Measurements from ENCODE around the gene USP16.
"Not testable (repeated sequence)": the region's sequence is repeated elsewhere in the genome, so short reads cannot be mapped to it uniquely, and the experiment has no call there.

USP16 gene

DNA sequence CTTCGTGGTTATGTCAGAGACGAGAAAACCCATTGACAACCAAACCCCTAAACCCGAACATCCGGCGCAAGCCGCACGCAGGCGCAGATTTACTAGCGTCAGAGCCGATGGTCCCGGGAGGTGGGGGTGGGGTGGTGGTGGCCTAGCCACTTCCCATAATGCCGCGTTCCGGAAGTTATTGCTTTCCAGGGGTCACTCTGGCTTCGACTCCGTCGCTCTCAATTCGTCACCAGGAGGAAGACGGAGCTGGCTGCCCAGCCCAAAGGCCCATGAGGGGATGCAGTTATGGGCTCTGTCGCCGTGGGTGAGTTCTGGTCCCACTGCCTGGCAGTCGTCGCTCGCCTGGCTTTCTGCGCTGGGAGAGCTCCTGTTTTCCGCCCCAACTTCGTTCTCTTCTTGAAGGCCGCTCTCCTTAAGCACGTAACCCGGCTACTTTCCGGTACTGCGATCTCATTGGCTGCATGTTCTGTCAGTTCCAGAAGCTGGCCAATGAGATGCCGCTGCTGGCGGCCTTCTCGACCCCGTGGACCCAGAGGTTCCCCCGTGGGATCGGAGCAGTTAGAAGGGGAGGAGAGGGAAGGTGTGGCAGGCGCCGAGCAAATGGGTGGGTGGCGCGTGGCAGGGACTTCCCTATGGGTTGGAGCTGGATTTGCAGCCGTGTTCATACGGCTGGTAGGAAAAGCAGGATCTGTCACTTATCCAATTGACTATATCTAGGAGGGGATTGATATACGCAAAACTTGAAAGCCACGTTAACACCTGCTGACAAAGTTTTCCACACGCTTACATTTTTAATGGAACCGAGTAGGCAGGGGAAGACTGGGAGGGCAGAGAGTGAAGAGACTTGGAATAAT is at the start of gene USP16:
Gene USP16 (plus strand): TSS at position 195 of the 854 bp plus-strand sequence. CDS start 3,246 bp downstream, outside the sequence.
- Histone ChIP-seq H3K9ac (ENCODE audit: low read depth, low read length) (peak within 1 kb of the TSS; percentile 90), H3K36me3 (ENCODE audit: insufficient read depth, low read length) (no peaks in the 10 kb centered on the region), H3K9me3 (ENCODE audit: control insufficient read depth, insufficient read depth, low read length) (no peaks in the 10 kb centered on the region), H3K4me1 (ENCODE audit: insufficient read depth, low read length) (no peaks in the 10 kb centered on the region)

DNA sequence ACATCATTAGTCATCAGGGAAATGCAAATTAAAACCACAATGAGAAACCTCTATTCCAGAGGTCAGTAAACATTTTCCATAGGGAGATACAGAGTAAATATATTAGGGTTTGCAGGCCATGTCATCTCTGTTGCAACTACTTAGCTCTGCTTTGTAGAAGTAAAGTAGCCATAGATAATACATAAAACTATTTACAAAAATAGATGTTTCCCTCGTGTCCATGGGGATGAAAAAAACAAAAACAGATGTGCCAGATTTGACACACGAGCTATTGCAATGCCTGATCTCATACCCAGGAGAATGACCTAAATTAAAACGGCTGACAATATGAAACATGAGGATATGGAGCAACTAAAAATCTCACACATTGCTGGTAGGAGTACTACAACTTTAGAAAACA is 49.1 kb upstream of the USP16 start:
- Histone ChIP-seq H3K9ac (ENCODE audit: low read depth, low read length) (no peak overlapping the region), H3K4me1 (ENCODE audit: insufficient read depth, low read length) (no peaks in the 10 kb centered on the region; the same call in 1 of the 2 replicates), H3K36me3 (ENCODE audit: insufficient read depth, low read length) (no peaks in the 10 kb centered on the region; the same call in 1 of the 2 replicates)

DNA sequence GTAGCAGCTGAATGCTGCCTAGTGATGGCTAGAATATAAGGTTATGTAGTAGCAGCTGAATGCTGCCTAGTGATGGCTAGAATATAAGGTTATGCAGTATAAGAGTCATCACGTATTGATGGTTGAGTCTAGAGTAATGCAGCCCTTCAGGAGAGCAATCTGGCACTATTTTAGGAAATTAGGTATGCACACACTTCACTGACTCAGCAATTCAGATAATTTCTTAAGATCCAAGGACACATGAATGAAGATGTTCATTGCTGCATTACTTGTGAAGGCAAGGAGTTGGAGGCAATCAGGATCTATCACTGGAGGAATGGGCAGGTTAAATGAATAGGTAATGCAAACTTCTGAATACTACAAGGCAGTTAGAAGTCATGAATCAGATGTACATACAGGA is 45.4 kb upstream of the USP16 start:
- Histone ChIP-seq H3K9me3 (ENCODE audit: control insufficient read depth, insufficient read depth, low read length) (no peaks in the 10 kb centered on the region), H3K4me1 (ENCODE audit: insufficient read depth, low read length) (no peaks in the 10 kb centered on the region), H3K36me3 (ENCODE audit: insufficient read depth, low read length) (no peaks in the 10 kb centered on the region; the same call in 1 of the 2 replicates), H3K9ac (ENCODE audit: low read depth, low read length) (no peak overlapping the region)

More for the DNA sequence above, 49.1 kb upstream of the USP16 start:
- peaks cover 2% of the 10 kb centered on the region for H3K9me3 ChIP-seq (ENCODE audit: control insufficient read depth, insufficient read depth, low read length)

DNA sequence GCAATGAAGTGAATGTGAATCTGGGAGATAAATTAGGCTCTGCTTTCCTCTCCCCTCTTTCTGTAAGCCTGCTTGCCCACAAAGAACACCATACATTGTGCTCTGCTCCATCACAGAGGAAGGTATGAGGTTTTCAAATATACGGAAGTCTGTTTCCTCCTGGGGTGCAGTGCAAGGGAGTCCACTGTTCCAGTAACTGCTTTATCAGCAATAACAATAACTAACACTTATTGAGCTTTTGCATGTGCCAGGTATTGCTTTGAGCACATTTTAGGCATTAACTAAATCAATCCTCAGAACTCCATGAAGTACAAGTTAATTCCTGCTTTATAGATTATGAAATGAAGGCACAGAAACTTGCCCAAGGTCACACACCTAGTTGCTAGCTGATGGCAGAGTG is 41.8 kb upstream of the USP16 start:
- Histone ChIP-seq H3K36me3 (ENCODE audit: insufficient read depth, low read length) (no peaks in the 10 kb centered on the region; the same call in none of the 2 replicates), H3K9me3 (ENCODE audit: control insufficient read depth, insufficient read depth, low read length) (no peaks in the 10 kb centered on the region), H3K9ac (ENCODE audit: low read depth, low read length) (no peak overlapping the region), H3K4me1 (ENCODE audit: insufficient read depth, low read length) (no peaks in the 10 kb centered on the region)

DNA sequence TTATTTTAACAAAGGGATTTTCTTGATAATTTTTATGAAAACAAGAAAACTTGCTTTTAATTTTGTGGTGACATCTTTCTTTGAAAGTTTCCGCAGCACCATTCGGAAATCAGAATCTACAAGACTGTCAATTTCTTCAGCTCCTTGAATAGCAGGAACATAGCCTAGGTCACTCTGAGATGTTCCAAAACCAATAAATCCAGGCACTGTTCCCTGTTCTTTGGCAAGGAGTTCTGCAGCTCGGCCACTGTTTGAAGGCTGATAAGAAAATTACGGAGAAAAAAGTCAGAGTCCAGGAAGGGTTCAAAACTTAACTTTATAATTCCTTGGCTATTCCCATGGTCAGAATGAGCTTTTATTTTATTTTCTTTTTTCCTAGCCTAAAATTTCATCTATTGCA is 37.8 kb upstream of the USP16 start:
- Histone ChIP-seq H3K9me3 (ENCODE audit: control insufficient read depth, insufficient read depth, low read length) (no peaks in the 10 kb centered on the region), H3K36me3 (ENCODE audit: insufficient read depth, low read length) (no peaks in the 10 kb centered on the region; the same call in none of the 2 replicates), H3K9ac (ENCODE audit: low read depth, low read length) (no peak overlapping the region), H3K4me1 (ENCODE audit: insufficient read depth, low read length) (no peaks in the 10 kb centered on the region)

DNA sequence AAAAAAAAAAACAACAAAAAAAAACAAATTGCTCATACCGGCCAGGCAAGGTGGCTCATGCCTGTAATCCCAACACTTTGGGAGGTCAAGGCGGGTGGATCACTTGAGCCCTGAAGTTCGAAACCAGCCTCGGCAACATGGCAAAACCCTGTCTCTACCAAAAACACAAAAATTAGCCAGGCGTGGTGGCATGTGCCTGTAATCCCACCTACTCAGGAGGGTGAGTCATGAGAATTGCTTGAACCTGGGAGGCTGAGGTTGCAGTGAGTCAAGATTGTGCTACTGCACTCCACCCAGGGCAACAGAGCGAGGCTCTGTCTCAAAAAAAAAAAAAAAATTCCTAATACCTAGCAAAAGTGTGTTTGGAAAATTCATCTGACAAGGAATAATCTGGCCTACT is 36.3 kb upstream of the USP16 start:
- not testable (repeated sequence) for H3K4me1 ChIP-seq (ENCODE audit: insufficient read depth, low read length); H3K36me3 ChIP-seq (ENCODE audit: insufficient read depth, low read length); H3K9ac ChIP-seq (ENCODE audit: low read depth, low read length); H3K9me3 ChIP-seq (ENCODE audit: control insufficient read depth, insufficient read depth, low read length)

DNA sequence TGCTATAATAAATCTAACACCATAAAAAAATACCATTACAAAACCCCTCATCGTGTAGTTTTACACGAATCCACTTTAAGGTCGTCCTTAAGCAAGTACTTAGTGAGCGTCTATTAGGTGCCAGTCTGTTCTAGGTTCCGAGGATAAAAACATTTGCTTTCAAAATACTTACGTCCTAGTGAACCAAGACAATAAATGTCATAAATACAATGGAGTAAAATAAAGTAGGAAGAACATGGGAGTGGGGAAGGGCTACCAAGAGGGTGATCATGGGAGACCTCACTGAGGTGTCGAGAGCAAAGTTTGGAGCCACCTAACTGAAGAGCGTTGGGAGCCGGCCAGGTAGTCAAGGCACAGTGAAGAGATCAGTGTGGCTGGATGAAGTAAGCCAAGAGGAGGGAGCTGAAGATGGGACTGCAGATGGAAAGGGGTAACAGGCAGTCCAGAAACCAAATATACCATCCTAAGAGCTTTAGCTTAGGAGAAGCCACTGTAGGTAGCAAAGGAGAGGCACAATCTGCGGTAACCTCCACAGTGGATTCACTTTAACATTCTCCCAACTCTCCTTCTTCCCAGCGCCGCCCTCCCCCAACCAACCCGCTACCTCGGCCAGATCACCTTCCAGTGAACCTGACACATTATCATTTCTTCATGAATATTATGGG is 32.5 kb upstream of the USP16 start:
- Histone ChIP-seq H3K36me3 (ENCODE audit: insufficient read depth, low read length) (no peaks in the 10 kb centered on the region), H3K4me1 (ENCODE audit: insufficient read depth, low read length) (no peaks in the 10 kb centered on the region)

DNA sequence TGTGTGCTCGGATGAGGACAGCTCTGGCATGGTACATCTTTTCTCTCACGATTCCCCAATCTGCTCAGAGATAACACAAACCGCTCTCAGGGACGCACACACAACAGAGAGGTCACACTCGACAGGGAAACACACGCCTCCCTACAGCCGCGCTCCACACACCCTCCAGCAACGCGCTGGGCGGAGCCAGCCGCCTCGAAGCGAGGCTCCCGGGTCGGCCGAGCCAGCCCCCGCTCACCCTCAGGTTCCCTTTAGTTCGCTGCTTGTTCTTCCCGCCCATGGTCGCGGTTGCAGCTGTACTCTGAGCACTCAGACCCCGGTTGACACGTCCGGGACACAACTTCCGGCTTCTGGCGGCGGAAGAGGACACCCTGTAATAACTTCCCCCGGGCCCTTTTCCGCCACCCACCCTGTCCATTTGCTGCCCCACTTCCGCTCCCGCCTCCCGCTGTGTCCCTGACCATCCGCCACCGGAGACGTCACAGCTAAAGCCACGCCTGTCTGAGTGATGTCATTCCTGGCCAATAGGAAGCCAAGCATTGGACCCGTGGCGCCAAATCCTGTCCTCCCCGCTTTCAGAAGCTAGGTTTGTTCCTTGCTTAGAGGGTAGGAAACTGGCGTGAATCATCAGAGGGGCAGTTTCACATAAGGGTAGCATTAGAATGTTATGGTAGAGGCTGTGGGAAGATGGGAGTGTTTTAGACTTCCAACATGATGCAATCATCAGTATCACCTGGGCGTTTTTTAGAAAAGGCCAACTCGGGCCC is 31.8 kb upstream of the USP16 start, which contains the start of gene LTN1:
Gene LTN1 (minus strand): TSS at position 352 of the 767 bp plus-strand sequence. CDS start 72 bp downstream, at position 280.
- Histone ChIP-seq H3K9ac (ENCODE audit: low read depth, low read length) (peak within 1 kb of the TSS; percentile 77), H3K4me1 (ENCODE audit: insufficient read depth, low read length) (no peaks in the 10 kb centered on the region), H3K9me3 (ENCODE audit: control insufficient read depth, insufficient read depth, low read length) (no peaks in the 10 kb centered on the region), H3K36me3 (ENCODE audit: insufficient read depth, low read length) (no peaks in the 10 kb centered on the region)

More for the DNA sequence above, 32.5 kb upstream of the USP16 start:
- H3K9me3 ChIP-seq (ENCODE audit: control insufficient read depth, insufficient read depth, low read length): no peaks in the 10 kb centered on the region
- H3K9ac ChIP-seq (ENCODE audit: low read depth, low read length): peak overlapping the region; percentile 77

DNA sequence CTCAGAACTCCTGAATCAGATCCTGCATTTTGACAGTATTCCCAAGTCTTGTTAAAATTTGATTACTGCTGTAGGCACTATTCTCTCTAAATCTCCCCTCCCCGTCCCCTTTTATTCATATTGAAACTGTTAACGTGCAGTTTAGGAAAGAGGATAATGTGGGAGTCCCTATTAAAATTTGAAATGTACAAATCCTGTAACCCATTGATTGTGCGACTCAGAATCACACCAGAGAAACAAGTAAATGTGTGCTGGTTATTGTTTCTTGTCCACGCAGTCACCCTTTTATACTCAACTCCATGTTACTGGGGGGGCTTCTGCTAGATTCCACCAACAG is 31.2 kb upstream of the USP16 start:
- H3K4me1 ChIP-seq (ENCODE audit: insufficient read depth, low read length): no peaks in the 10 kb centered on the region
- H3K9me3 ChIP-seq (ENCODE audit: control insufficient read depth, insufficient read depth, low read length): no peaks in the 10 kb centered on the region
- H3K9ac ChIP-seq (ENCODE audit: low read depth, low read length): peak overlapping the region; percentile 45
- no peaks in the 10 kb centered on the region for H3K36me3 ChIP-seq (ENCODE audit: insufficient read depth, low read length)

DNA sequence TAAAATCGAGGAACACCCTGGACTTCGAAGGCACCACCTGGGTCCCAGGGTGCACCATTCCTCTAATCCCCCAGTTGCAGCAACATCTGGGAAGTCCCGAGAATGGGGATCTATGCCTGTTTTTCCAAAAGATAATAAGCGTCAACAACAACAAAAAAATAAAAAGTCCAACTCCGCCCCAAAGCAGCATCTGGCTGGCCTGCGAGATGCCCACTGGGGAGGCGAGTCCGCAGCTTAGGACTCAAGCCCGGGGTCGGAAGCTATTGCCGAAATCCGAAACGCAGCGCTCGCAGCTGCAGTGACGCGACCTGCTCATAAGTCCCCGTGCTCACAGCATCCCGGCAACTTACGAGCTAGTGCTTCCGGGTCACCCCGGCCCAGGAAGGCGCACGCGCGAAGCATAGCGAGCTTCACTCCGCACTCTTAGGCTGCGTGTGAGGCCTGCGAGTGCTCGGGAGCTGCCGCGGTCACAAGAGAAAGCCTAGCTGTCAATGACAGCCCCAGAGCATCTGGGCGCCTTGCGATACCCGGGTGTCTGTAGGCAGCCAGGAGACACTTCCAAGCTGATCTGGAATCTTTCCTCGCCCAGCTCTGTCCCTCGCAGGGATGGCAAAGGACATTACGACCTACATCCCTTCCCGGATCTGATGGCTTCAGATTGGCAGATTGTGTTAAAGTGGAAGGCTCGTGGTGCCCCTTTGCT is 21.9 kb upstream of the USP16 start:
- Histone ChIP-seq H3K9ac (ENCODE audit: low read depth, low read length) (peak overlapping the region; percentile 83), H3K36me3 (ENCODE audit: insufficient read depth, low read length) (no peaks in the 10 kb centered on the region), H3K4me1 (ENCODE audit: insufficient read depth, low read length) (peaks cover under 1% of the 10 kb centered on the region; the same call in 1 of the 2 replicates), H3K9me3 (ENCODE audit: control insufficient read depth, insufficient read depth, low read length) (no peaks in the 10 kb centered on the region)

DNA sequence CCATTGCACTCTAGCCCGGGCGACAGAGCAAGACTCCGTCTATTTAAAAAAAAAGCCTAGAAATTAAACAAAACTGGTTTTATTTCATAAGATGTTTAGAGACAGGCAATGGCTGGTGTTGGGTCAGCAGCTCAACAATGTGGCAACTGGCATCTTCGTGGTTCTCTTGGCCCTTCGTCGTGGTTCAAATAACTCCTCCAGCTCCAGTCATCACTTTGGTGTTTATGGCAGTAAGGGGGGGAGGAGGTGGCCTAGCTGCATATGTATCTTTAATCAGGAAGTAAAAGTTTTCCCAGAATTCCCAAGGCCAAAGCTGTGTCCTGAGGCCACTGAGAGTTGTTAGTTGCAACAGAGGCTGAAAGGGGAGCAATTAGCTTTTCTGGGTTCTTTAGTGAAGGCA is 18.8 kb upstream of the USP16 start:
- Histone ChIP-seq H3K4me1 (ENCODE audit: insufficient read depth, low read length) (peaks cover 8% of the 10 kb centered on the region; the same call in 1 of the 2 replicates), H3K36me3 (ENCODE audit: insufficient read depth, low read length) (no peaks in the 10 kb centered on the region), H3K9me3 (ENCODE audit: control insufficient read depth, insufficient read depth, low read length) (no peaks in the 10 kb centered on the region), H3K9ac (ENCODE audit: low read depth, low read length) (no peak overlapping the region)

DNA sequence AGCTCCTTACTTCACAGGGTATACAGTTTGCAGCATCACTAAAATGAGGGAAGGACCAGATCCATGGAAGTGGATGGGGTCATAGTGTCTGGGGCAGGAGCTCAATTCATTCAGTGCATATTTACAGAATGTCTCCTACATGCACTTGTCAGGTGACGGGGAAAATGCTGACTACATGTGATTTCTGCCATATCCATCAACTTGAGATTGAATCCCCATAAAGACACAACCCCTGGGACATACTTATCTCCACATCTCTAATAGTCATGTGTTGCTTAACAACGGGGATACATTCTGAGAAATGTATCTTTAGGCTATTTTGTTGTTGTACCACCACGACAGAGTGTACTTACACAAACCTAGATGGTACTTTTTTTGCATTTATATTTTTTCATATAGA is 17.3 kb upstream of the USP16 start:
- H3K9me3 ChIP-seq (ENCODE audit: control insufficient read depth, insufficient read depth, low read length): no peaks in the 10 kb centered on the region
- H3K36me3 ChIP-seq (ENCODE audit: insufficient read depth, low read length): no peaks in the 10 kb centered on the region
- H3K9ac ChIP-seq (ENCODE audit: low read depth, low read length): no peak overlapping the region
- peaks cover 8% of the 10 kb centered on the region; the same call in 1 of the 2 replicates for H3K4me1 ChIP-seq (ENCODE audit: insufficient read depth, low read length)

DNA sequence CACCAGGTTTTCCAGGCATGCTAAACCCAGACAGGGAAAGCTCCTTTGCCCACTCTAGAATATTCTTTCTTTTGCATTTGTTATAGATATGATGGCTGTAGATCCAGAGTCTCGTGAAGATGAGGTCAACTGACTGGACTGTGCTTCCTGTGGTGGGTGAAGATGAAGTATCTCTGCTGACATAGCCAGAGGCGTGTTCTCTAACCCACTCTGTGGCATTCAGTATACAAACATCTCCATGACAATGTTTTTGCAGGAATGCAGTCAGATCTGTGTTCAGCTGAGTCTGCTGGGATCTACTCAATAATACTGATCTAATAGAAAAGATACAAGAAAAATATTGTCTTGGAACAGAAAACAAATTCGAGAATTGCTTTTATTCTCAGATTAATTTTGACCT is 16.7 kb upstream of the USP16 start:
- no peaks in the 10 kb centered on the region for H3K9me3 ChIP-seq (ENCODE audit: control insufficient read depth, insufficient read depth, low read length)
- H3K9ac ChIP-seq (ENCODE audit: low read depth, low read length): no peak overlapping the region
- no peaks in the 10 kb centered on the region for H3K36me3 ChIP-seq (ENCODE audit: insufficient read depth, low read length)
- peaks cover 8% of the 10 kb centered on the region; the same call in 1 of the 2 replicates for H3K4me1 ChIP-seq (ENCODE audit: insufficient read depth, low read length)

DNA sequence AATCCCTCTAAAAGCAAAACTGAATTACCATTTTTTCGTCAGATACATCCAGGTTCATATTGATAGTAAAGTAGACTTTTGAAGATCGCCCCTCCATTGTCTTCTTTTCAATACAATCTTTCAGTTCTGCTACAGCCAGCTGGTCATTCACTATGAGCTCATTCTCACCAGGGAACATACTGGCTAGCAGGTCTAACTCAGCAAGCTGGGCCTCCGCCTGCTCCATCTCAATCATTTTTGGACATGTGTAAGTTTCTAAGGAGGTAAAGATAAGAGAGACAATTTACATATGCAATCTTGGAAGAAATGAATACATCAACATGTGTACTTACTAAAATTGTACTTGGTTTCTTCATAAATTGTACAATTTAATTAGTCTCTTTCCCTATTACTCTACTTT is 16.1 kb upstream of the USP16 start:
- Histone ChIP-seq H3K9ac (ENCODE audit: low read depth, low read length) (no peak overlapping the region), H3K4me1 (ENCODE audit: insufficient read depth, low read length) (peaks cover 8% of the 10 kb centered on the region; the same call in 1 of the 2 replicates), H3K9me3 (ENCODE audit: control insufficient read depth, insufficient read depth, low read length) (no peaks in the 10 kb centered on the region), H3K36me3 (ENCODE audit: insufficient read depth, low read length) (no peaks in the 10 kb centered on the region)
